HG03060 (cell line): ENCODE data around the gene ATP6V0C.
"Not testable (repeated sequence)": the region's sequence is repeated elsewhere in the genome, so short reads cannot be mapped to it uniquely, and the experiment has no call there.

Source experiments
- ATAC-seq: cut with Tn5 transposase; IDR thresholded peaks from one replicate; pipeline ENCODE4 v1.9.1; 2021; ENCODE audit warnings: low read depth, moderate number of reproducible peaks; ENCODE audit not compliant: unreplicated experiment

Gene ATP6V0C

GRCh38 chr16:2540912-2541311 lies 27.2 kb downstream of the ATP6V0C start:
- ATAC-seq = not testable (repeated sequence)

- not testable (repeated sequence) for ATAC-seq
These were observed 27.7 kb downstream of the ATP6V0C start for GRCh38 chr16:2541409-2541808.

DNA sequence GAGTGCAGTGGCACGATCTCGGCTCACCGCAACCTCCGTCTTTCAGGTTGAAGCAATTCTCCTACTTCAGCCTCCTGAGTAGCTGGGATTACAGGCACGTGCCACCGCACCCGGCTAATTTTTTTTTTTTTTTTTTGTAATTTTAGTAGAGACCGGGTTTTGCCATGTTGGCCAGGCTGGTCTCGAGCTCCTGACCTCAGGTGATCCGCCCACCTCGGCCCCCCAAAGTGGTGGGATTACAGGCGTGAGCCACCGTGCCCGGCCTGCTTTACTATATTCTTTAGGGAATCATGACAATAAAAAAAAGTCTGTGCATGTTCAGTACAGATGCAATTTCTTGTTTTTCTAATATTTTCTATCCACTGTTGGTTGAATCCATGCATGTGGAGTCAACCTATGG lies 30.0 kb downstream of the ATP6V0C start:
- not testable (repeated sequence) for ATAC-seq

- not testable (repeated sequence) for ATAC-seq
These were observed 36.6 kb downstream of the ATP6V0C start for GRCh38 chr16:2550283-2550878.

GRCh38 chr16:2551420-2551889 lies 37.7 kb downstream of the ATP6V0C start:
- not testable (repeated sequence) for ATAC-seq

- not testable (repeated sequence) for ATAC-seq
These were observed 41.1 kb downstream of the ATP6V0C start for GRCh38 chr16:2554709-2555425.

GRCh38 chr16:2557150-2557549 lies 43.4 kb downstream of the ATP6V0C start:
- not testable (repeated sequence) for ATAC-seq

- peak; percentile 53 for ATAC-seq
These were observed 46.5 kb downstream of the ATP6V0C start for GRCh38 chr16:2560131-2560797.

DNA sequence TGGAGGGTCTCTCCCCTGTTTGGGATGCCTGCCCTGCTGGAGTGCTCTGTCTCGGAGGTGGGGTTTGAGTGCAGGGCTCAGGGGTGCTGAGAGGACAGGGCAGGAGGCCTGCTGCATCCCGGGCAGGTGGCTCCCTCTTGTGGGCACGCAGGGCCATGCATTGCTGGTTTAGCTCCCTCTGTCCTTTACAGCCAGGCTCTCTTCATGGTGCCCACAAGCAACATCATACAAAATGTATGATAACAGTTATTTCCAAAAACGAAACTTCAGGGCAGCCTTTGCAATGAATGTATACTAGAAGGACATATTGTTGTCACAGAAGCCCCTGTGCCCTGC lies 47.0 kb downstream of the ATP6V0C start:
- peak; percentile 40 for ATAC-seq

GRCh38 chr16:2567506-2567905 lies 53.8 kb downstream of the ATP6V0C start:
- ATAC-seq = not testable (repeated sequence)

GRCh38 chr16:2568573-2568972 lies 54.8 kb downstream of the ATP6V0C start:
- not testable (repeated sequence) for ATAC-seq
